Measurements from ENCODE around the gene MRPL58.

DNA sequence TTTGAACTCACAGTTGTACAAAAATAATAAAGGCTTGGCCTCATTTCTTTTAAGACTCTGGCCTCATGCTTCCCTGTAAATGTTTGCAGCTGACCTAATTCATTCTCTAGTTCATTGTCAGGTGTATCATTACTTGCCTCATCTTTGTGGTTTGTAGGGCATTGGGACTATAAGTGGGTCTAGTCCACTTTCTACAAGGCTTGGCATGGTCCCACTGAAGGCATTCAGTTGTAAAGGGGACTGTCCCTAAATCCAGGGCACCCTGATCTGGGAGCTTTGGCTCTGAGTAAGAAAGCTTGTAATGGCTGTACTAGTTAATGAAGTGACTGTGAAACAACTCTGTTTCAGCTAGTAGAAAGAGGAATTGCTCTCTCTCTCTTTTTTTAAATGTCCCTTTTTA is 37.2 kb downstream of the MRPL58 start:
- TF ChIP-seq, protein P1, sequence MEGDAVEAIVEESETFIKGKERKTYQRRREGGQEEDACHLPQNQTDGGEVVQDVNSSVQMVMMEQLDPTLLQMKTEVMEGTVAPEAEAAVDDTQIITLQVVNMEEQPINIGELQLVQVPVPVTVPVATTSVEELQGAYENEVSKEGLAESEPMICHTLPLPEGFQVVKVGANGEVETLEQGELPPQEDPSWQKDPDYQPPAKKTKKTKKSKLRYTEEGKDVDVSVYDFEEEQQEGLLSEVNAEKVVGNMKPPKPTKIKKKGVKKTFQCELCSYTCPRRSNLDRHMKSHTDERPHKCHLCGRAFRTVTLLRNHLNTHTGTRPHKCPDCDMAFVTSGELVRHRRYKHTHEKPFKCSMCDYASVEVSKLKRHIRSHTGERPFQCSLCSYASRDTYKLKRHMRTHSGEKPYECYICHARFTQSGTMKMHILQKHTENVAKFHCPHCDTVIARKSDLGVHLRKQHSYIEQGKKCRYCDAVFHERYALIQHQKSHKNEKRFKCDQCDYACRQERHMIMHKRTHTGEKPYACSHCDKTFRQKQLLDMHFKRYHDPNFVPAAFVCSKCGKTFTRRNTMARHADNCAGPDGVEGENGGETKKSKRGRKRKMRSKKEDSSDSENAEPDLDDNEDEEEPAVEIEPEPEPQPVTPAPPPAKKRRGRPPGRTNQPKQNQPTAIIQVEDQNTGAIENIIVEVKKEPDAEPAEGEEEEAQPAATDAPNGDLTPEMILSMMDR (IDR thresholded peaks at IDR 0.05) = no peak
- TF ChIP-seq POLR2A (IDR thresholded peaks at IDR 0.05) = no peak

All from testis (tissue), 2 donors.